Activated CD8-positive, alpha-beta memory T cell treated with anti-CD3 and anti-CD28 coated beads, Interleukin-2, amount 10 ng/mL, durations not matched to agents 7 days and 5 days (primary cell): ENCODE data around the gene LENG9. TPM values are rescaled to one million over a fixed set of nuclear protein-coding genes. Genes with fewer than 3 reads are reported as not detected.
"Not testable (repeated sequence)": the region's sequence is repeated elsewhere in the genome, so short reads cannot be mapped to it uniquely, and the experiment has no call there.

Source experiments
- ATAC-seq: fragments of 150-1000 bp; cut with Tn5 transposase; one replicate; pipeline ENCODE4 v1.10.0; 2021; ENCODE audit warnings: moderate library complexity
- CTCF ChIA-PET: fragments of 350-600 bp; sonication (Branson Sonifier 250); formaldehyde crosslinking; loops from one replicate; lab custom pipeline; 2021; ENCODE audit warnings: antibody characterized with exemption; lab: Charles Lee
- DNase-seq: peaks from one replicate; pipeline ENCODE4 v3.0.0-alpha.2; 2020
- H3K27ac Mint-ChIP-seq: one replicate; pipeline ENCODE4 v1.8.0; 2021; ENCODE audit warnings: mild to moderate bottlenecking, mixed read lengths
- H3K27me3 Mint-ChIP-seq: one replicate; pipeline ENCODE4 v1.8.0; 2021; ENCODE audit warnings: mixed read lengths
- H3K36me3 Mint-ChIP-seq: one replicate; pipeline ENCODE4 v1.8.0; 2021; ENCODE audit warnings: mild to moderate bottlenecking, mixed read lengths
- H3K4me1 Mint-ChIP-seq: one replicate; pipeline ENCODE4 v1.8.0; 2021; ENCODE audit warnings: mixed read lengths
- H3K4me3 Mint-ChIP-seq: one replicate; pipeline ENCODE4 v1.8.0; 2021; ENCODE audit warnings: mild to moderate bottlenecking, moderate library complexity, mixed read lengths
- H3K9me3 Mint-ChIP-seq: one replicate; pipeline ENCODE4 v1.8.0; 2022; ENCODE audit warnings: low read depth, mixed read lengths
- total RNA-seq, 2 experiments: library from RNA; stranded (reverse); gene quantifications; one replicate each; pipeline ENCODE4 v1.2.3, GENCODE V29; 2021

The LENG9 gene
- total RNA-seq, 2 experiments from 2014 or later: 6.3 to 7.2 TPM

- Mint-ChIP-seq H3K27ac (no peak overlapping the region), H3K36me3 (peaks cover 67% of the 10 kb centered on the region), H3K27me3 (no peaks in the 10 kb centered on the region), H3K9me3 (no peaks in the 10 kb centered on the region), H3K4me3 (no peak overlapping the region), H3K4me1 (peaks cover 26% of the 10 kb centered on the region)
- no peak for ATAC-seq
- CTCF ChIA-PET: interaction anchor here (0.7 kb wide), 1 partner anchor 16 kb away, joined by 3 read pairs; no protein-coding TSS in a partner anchor
- DNase-seq: no peak
Measured at GRCh38 chr19:54453921-54454780, 9.4 kb downstream of the LENG9 start.

GRCh38 chr19:54452626-54453025, 11.0 kb downstream of the LENG9 start:
- CTCF ChIA-PET: no interaction called here
- Mint-ChIP-seq H3K4me3 (no peak overlapping the region), H3K9me3 (no peaks in the 10 kb centered on the region), H3K27ac (no peak overlapping the region), H3K27me3 (no peaks in the 10 kb centered on the region), H3K36me3 (peaks cover 60% of the 10 kb centered on the region), H3K4me1 (peaks cover 37% of the 10 kb centered on the region)
- ATAC-seq: no peak
- DNase-seq: no peak

GRCh38 chr19:54451997-54452396, 11.6 kb downstream of the LENG9 start:
- DNase-seq (no peak), ATAC-seq (no peak)
- Mint-ChIP-seq H3K36me3 (peaks cover 62% of the 10 kb centered on the region), H3K27ac (peak overlapping the region; percentile 11), H3K4me1 (peaks cover 43% of the 10 kb centered on the region), H3K9me3 (no peaks in the 10 kb centered on the region), H3K27me3 (no peaks in the 10 kb centered on the region), H3K4me3 (no peak overlapping the region)
- CTCF ChIA-PET: no interaction called here

GRCh38 chr19:54451331-54451871, 12.2 kb downstream of the LENG9 start:
- H3K27me3 Mint-ChIP-seq: no peaks in the 10 kb centered on the region
- H3K36me3 Mint-ChIP-seq: peaks cover 62% of the 10 kb centered on the region
- ATAC-seq: no peak
- DNase-seq: no peak
- H3K4me1 Mint-ChIP-seq: peaks cover 46% of the 10 kb centered on the region
- CTCF ChIA-PET: interaction anchor here (0.8 kb wide), 1 partner anchor 61 kb away, joined by 4 read pairs; no protein-coding TSS in a partner anchor
- no peaks in the 10 kb centered on the region for H3K9me3 Mint-ChIP-seq
- peak overlapping the region; percentile 11 for H3K27ac Mint-ChIP-seq
- H3K4me3 Mint-ChIP-seq: peak overlapping the region; percentile 98

GRCh38 chr19:54449701-54450069, 13.9 kb downstream of the LENG9 start:
- no peak for DNase-seq
- peak overlapping the region; percentile 98 for H3K27ac Mint-ChIP-seq

GRCh38 chr19:54448774-54449700, 14.5 kb downstream of the LENG9 start, which contains the start of gene LENG8:
Gene LENG8 (plus strand): TSS chr19:54449199. CDS start chr19:54451345, 2,146 bp downstream.
- CTCF ChIA-PET: interaction anchor here (0.7 to 2.1 kb wide), 7 partner anchors 9 to 237 kb away, joined by 3 to 8 read pairs (median 5); partner anchors contain the start of gene LENG9
- ATAC-seq (peak; percentile 91), DNase-seq (peak; percentile 98)
- H3K9me3 Mint-ChIP-seq: no peaks in the 10 kb centered on the region
- H3K4me3 Mint-ChIP-seq: peak within 1 kb of the TSS; percentile 98
- H3K27ac Mint-ChIP-seq: peak within 1 kb of the TSS; percentile 98
- H3K27me3 Mint-ChIP-seq: no peaks in the 10 kb centered on the region
- H3K4me1 Mint-ChIP-seq: peaks cover 46% of the 10 kb centered on the region
- H3K36me3 Mint-ChIP-seq: peaks cover 57% of the 10 kb centered on the region

More at GRCh38 chr19:54449701-54450069, 13.9 kb downstream of the LENG9 start:
- CTCF ChIA-PET: interaction anchor here (1.4 to 1.5 kb wide), 2 partner anchors 10 to 12 kb away, joined by 5 to 8 read pairs; no protein-coding TSS in a partner anchor
- H3K4me1 Mint-ChIP-seq: peaks cover 46% of the 10 kb centered on the region
- H3K27me3 Mint-ChIP-seq: no peaks in the 10 kb centered on the region
- ATAC-seq: peak; percentile 6
- no peaks in the 10 kb centered on the region for H3K9me3 Mint-ChIP-seq
- H3K36me3 Mint-ChIP-seq: peaks cover 56% of the 10 kb centered on the region
- peak overlapping the region; percentile 98 for H3K4me3 Mint-ChIP-seq

- peaks cover 51% of the 10 kb centered on the region for H3K36me3 Mint-ChIP-seq
- CTCF ChIA-PET: interaction anchor here (0.7 to 2.1 kb wide), 8 partner anchors 9 to 236 kb away, joined by 3 to 8 read pairs (median 4); partner anchors contain the start of gene LENG9
- peak overlapping the region; percentile 98 for H3K4me3 Mint-ChIP-seq
- no peaks in the 10 kb centered on the region for H3K27me3 Mint-ChIP-seq
- H3K4me1 Mint-ChIP-seq: peaks cover 46% of the 10 kb centered on the region
- peak; percentile 62 for DNase-seq
- peak overlapping the region; percentile 98 for H3K27ac Mint-ChIP-seq
- peak; percentile 20 for ATAC-seq
- no peaks in the 10 kb centered on the region for H3K9me3 Mint-ChIP-seq
Measured at GRCh38 chr19:54448040-54448773, 15.4 kb downstream of the LENG9 start.

GRCh38 chr19:54446349-54446748, 17.2 kb downstream of the LENG9 start:
- H3K36me3 Mint-ChIP-seq: peaks cover 41% of the 10 kb centered on the region
- H3K9me3 Mint-ChIP-seq, CTCF ChIA-PET, DNase-seq, H3K27ac Mint-ChIP-seq, H3K4me3 Mint-ChIP-seq, ATAC-seq, H3K27me3 Mint-ChIP-seq: not testable (repeated sequence)
- peaks cover 35% of the 10 kb centered on the region for H3K4me1 Mint-ChIP-seq

GRCh38 chr19:54444737-54445136, 18.8 kb downstream of the LENG9 start:
- no peak for DNase-seq
- Mint-ChIP-seq H3K4me3 (no peak overlapping the region), H3K36me3 (peaks cover 29% of the 10 kb centered on the region), H3K9me3 (no peaks in the 10 kb centered on the region), H3K4me1 (peaks cover 20% of the 10 kb centered on the region), H3K27ac (no peak overlapping the region), H3K27me3 (no peaks in the 10 kb centered on the region)
- ATAC-seq: no peak
- CTCF ChIA-PET: no interaction called here

GRCh38 chr19:54440641-54441040, 22.9 kb downstream of the LENG9 start:
- Mint-ChIP-seq H3K27ac (no peak overlapping the region), H3K4me3 (no peak overlapping the region), H3K4me1 (peaks cover 1% of the 10 kb centered on the region), H3K27me3 (no peaks in the 10 kb centered on the region), H3K36me3 (peaks cover 19% of the 10 kb centered on the region), H3K9me3 (no peaks in the 10 kb centered on the region)
- no peak for DNase-seq
- ATAC-seq: no peak
- CTCF ChIA-PET: interaction anchor here (1.6 kb wide), 1 partner anchor 11 kb away, joined by 3 read pairs; no protein-coding TSS in a partner anchor

GRCh38 chr19:54439174-54439851, 24.3 kb downstream of the LENG9 start:
- Mint-ChIP-seq H3K4me1 (peaks cover 11% of the 10 kb centered on the region), H3K9me3 (no peaks in the 10 kb centered on the region)
- CTCF ChIA-PET: interaction anchor here (1.1 to 1.6 kb wide), 7 partner anchors 10 to 112 kb away, joined by 3 to 8 read pairs (median 3); partner anchors contain the start of genes LENG8 and LENG9

More at GRCh38 chr19:54439174-54439851, 24.3 kb downstream of the LENG9 start:
- DNase-seq: no peak
- H3K27me3 Mint-ChIP-seq: no peaks in the 10 kb centered on the region
- peaks cover 14% of the 10 kb centered on the region for H3K36me3 Mint-ChIP-seq
- H3K4me3 Mint-ChIP-seq: no peak overlapping the region
- H3K27ac Mint-ChIP-seq: no peak overlapping the region
- ATAC-seq: no peak
